Stimulated activated CD4-positive, alpha-beta T cell treated with anti-CD3 and anti-CD28 coated beads, Interleukin-1b, Interleukin-23, amount 100 ng/mL, for 1 hour (primary cell): ENCODE measurements around the gene HTT.

Source experiments
- DNase-seq, 2 donors: peaks; one replicate each; pipeline ENCODE4 v3.0.0-alpha.2; 2020; ENCODE audit warnings: low read depth in 2 of 2

The HTT gene

GRCh38 chr4:3174371-3175338 is 100.2 kb downstream of the HTT start:
- no peak for DNase-seq

GRCh38 chr4:3176367-3177229 is 102.1 kb downstream of the HTT start:
- no peak for DNase-seq

GRCh38 chr4:3177426-3177825 is 102.9 kb downstream of the HTT start:
- no peak for DNase-seq

GRCh38 chr4:3177905-3178304 is 103.4 kb downstream of the HTT start:
- DNase-seq, result no peak

- no peak for DNase-seq
Measured at GRCh38 chr4:3178351-3178750, 103.9 kb downstream of the HTT start.

GRCh38 chr4:3179126-3179706 is 104.7 kb downstream of the HTT start:
- DNase-seq, result no peak

GRCh38 chr4:3183008-3183407 is 108.5 kb downstream of the HTT start:
- DNase-seq, result no peak

- DNase-seq, result no peak
Measured at GRCh38 chr4:3184725-3185124, 110.2 kb downstream of the HTT start.

- no peak for DNase-seq
Measured at GRCh38 chr4:3186609-3187008, 112.1 kb downstream of the HTT start.

- DNase-seq, result no peak
Measured at GRCh38 chr4:3188118-3188517, 113.6 kb downstream of the HTT start.

- DNase-seq, result no peak
Measured at GRCh38 chr4:3189459-3189858, 115.0 kb downstream of the HTT start.

GRCh38 chr4:3190549-3190948 is 116.1 kb downstream of the HTT start:
- no peak for DNase-seq

- no peak for DNase-seq
Measured at GRCh38 chr4:3192188-3192587, 117.7 kb downstream of the HTT start.

GRCh38 chr4:3192827-3193226 is 118.3 kb downstream of the HTT start:
- DNase-seq, result no peak

GRCh38 chr4:3193531-3194203 is 119.2 kb downstream of the HTT start:
- DNase-seq, result no peak

- DNase-seq, result no peak
Measured at GRCh38 chr4:3196670-3197359, 122.3 kb downstream of the HTT start.

GRCh38 chr4:3197366-3198105 is 123.1 kb downstream of the HTT start:
- DNase-seq, result no peak

GRCh38 chr4:3198906-3199305 is 124.4 kb downstream of the HTT start:
- DNase-seq, result no peak

- no peak for DNase-seq
Measured at GRCh38 chr4:3199653-3200422, 125.4 kb downstream of the HTT start.
